NT2/D1 (cell line): ENCODE measurements around the gene TMEM100.

Experiments
- SUZ12 ChIP-seq: IDR thresholded peaks from 2 replicates; pipeline ENCODE4 v1.6.1; 2011; ENCODE audit not compliant: insufficient read length, insufficient read depth; ENCODE audit errors: extremely low read depth
- YY1 ChIP-seq: IDR thresholded peaks from 2 replicates; pipeline ENCODE4 v1.6.1; 2011; ENCODE audit not compliant: insufficient read length, insufficient read depth
- ZNF274 ChIP-seq: IDR thresholded peaks from 2 replicates; pipeline ENCODE4 v1.6.1; 2011; ENCODE audit warnings: mild to moderate bottlenecking, low read depth, low read length

- TF ChIP-seq YY1 (no peak), SUZ12 (no peak), ZNF274 (no peak)
Observed at GRCh38 chr17:55763856-55764255, 41.2 kb upstream of the TMEM100 start.
